ENCODE results near the gene SSPN. TPM values are rescaled to one million over a fixed set of nuclear protein-coding genes. Genes with fewer than 3 reads are reported as not detected.

The SSPN gene
- total RNA-seq, 2 donors from 2014 or later, result 3.3 to 6.7 TPM

- H3K9me3 ChIP-seq, result no peaks in the 10 kb centered on the region
- intact Hi-C loops (cut with DNase I), result no loop called here
- H3K4me3 ChIP-seq, result no peak overlapping the region
- H3K27me3 ChIP-seq, result no peaks in the 10 kb centered on the region
- 53 to 55% methylated on average over 11 to 13 of the region's 13 CpGs for WGBS, 2 donors
- H3K27ac ChIP-seq, result peak overlapping the region; percentile 85 to 90 (median 88)
- peak; percentile 98 for ATAC-seq
- peaks cover 37% of the 10 kb centered on the region for H3K4me1 ChIP-seq
- H3K36me3 ChIP-seq (replicated peaks in 1 of 2; ENCODE audit: insufficient read depth in 1 of 2, low read depth in 2 of 2), result no peaks in the 10 kb centered on the region
- TF ChIP-seq CTCF (IDR thresholded peaks at IDR 0.05) (no peak), POLR2A (IDR thresholded peaks at IDR 0.05) (peak; percentile 60 to 74 (median 61))
- DNase-seq, result peak; percentile 75 to 93 (median 84)
Measured at GRCh38 chr12:26274441-26275312, 79.3 kb downstream of the SSPN start.

- ATAC-seq (no peak), DNase-seq (no peak)
- intact Hi-C loops (cut with DNase I), result no loop called here
- TF ChIP-seq CTCF (IDR thresholded peaks at IDR 0.05) (no peak), POLR2A (IDR thresholded peaks at IDR 0.05) (no peak)
- H3K27me3 ChIP-seq, result no peaks in the 10 kb centered on the region
- peak overlapping the region; percentile 85 to 90 (median 88) for H3K27ac ChIP-seq
- peaks cover 37% of the 10 kb centered on the region for H3K4me1 ChIP-seq
- H3K9me3 ChIP-seq, result no peaks in the 10 kb centered on the region
- 77 to 85% methylated on average over 11 of the region's 11 CpGs for WGBS, 2 donors
- no peak overlapping the region for H3K4me3 ChIP-seq
- no peaks in the 10 kb centered on the region for H3K36me3 ChIP-seq (replicated peaks in 1 of 2; ENCODE audit: insufficient read depth in 1 of 2, low read depth in 2 of 2)
Measured at GRCh38 chr12:26275313-26276131, 80.1 kb downstream of the SSPN start.

GRCh38 chr12:26276709-26277108 lies 81.3 kb downstream of the SSPN start:
- TF ChIP-seq POLR2A (IDR thresholded peaks at IDR 0.05), result no peak
- no peak for TF ChIP-seq CTCF (IDR thresholded peaks at IDR 0.05)
- ATAC-seq, result no peak
- H3K4me1 ChIP-seq, result peaks cover 33% of the 10 kb centered on the region

GRCh38 chr12:26277506-26278246 lies 82.3 kb downstream of the SSPN start:
- H3K4me1 ChIP-seq, result peaks cover 28% of the 10 kb centered on the region
- DNase-seq, result no peak
- H3K27me3 ChIP-seq, result no peaks in the 10 kb centered on the region
- H3K36me3 ChIP-seq (replicated peaks in 1 of 2; ENCODE audit: insufficient read depth in 1 of 2, low read depth in 2 of 2), result no peaks in the 10 kb centered on the region
- 79 to 83% methylated on average over 16 of the region's 16 CpGs for WGBS, 2 donors
- H3K4me3 ChIP-seq, result no peak overlapping the region
- ATAC-seq, result no peak
- intact Hi-C loops (cut with DNase I), result no loop called here
- TF ChIP-seq POLR2A (IDR thresholded peaks at IDR 0.05), result no peak
- TF ChIP-seq CTCF (IDR thresholded peaks at IDR 0.05), result no peak
- H3K27ac ChIP-seq, result no peak overlapping the region
- no peaks in the 10 kb centered on the region for H3K9me3 ChIP-seq

More at GRCh38 chr12:26276709-26277108, 81.3 kb downstream of the SSPN start:
- 67 to 84% methylated on average over 2 of the region's 2 CpGs for WGBS, 2 donors
- no peak for DNase-seq
- intact Hi-C loops (cut with DNase I), result no loop called here
- Histone ChIP-seq H3K27ac (no peak overlapping the region), H3K36me3 (replicated peaks in 1 of 2; ENCODE audit: insufficient read depth in 1 of 2, low read depth in 2 of 2) (no peaks in the 10 kb centered on the region), H3K27me3 (no peaks in the 10 kb centered on the region), H3K4me3 (no peak overlapping the region), H3K9me3 (no peaks in the 10 kb centered on the region)
